ENCODE results near the gene CACNA1E.

The CACNA1E gene

DNA sequence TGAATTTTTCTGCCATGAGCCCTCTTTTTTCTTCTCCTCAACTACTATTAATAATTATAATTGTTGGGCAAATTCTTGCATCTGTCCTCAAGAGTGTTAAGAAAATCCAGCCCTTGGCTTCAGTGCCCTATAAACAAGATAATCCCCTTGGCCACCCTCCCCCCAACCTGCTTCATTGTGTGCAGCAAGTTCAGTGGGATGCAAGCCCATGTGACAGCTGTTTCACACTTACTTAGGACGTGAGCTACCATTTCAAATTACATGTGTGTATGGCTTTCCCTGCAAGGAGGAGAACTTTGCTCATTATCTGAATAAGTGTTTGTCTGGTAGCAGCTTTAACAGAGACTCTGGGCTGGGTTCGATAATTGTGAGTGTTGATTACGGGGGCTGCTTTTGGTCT is 276.2 kb downstream of the CACNA1E start:
- Histone ChIP-seq H3K36me3 (no peaks in the 10 kb centered on the region), H3K4me1 (no peaks in the 10 kb centered on the region), H3K9me3 (no peaks in the 10 kb centered on the region), H3K4me3 (ENCODE audit: low read depth, low read length) (no peak overlapping the region), H3K27me3 (no peaks in the 10 kb centered on the region)
- no peak for DNase-seq
- TF ChIP-seq, protein P1, sequence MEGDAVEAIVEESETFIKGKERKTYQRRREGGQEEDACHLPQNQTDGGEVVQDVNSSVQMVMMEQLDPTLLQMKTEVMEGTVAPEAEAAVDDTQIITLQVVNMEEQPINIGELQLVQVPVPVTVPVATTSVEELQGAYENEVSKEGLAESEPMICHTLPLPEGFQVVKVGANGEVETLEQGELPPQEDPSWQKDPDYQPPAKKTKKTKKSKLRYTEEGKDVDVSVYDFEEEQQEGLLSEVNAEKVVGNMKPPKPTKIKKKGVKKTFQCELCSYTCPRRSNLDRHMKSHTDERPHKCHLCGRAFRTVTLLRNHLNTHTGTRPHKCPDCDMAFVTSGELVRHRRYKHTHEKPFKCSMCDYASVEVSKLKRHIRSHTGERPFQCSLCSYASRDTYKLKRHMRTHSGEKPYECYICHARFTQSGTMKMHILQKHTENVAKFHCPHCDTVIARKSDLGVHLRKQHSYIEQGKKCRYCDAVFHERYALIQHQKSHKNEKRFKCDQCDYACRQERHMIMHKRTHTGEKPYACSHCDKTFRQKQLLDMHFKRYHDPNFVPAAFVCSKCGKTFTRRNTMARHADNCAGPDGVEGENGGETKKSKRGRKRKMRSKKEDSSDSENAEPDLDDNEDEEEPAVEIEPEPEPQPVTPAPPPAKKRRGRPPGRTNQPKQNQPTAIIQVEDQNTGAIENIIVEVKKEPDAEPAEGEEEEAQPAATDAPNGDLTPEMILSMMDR (IDR thresholded peaks at IDR 0.05; ENCODE audit: low read depth, low read length), result no peak

DNA sequence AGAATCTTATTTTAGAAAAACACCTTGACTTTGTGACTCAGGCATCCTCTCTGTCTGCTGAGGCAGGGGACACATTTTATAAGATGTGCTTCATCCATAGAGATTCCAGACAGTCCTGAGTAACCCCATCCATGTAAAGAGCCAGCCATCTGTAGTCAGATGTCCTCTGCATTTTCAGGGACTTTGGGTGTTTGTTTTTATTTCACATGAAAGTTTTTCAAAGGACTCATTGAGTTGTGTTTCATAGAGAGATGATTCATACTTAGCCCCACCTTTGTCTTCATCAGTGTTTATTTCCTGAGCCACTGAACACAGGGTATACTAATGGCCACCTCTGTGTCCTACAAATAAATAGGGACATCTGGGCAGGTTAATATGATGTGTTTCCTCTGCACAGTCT is 280.4 kb downstream of the CACNA1E start:
- Histone ChIP-seq H3K9me3 (no peaks in the 10 kb centered on the region), H3K36me3 (no peaks in the 10 kb centered on the region), H3K4me3 (ENCODE audit: low read depth, low read length) (no peak overlapping the region), H3K27me3 (no peaks in the 10 kb centered on the region), H3K4me1 (no peaks in the 10 kb centered on the region)
- TF ChIP-seq, protein P1 (IDR thresholded peaks at IDR 0.05; ENCODE audit: low read depth, low read length), result no peak
- no peak for DNase-seq

DNA sequence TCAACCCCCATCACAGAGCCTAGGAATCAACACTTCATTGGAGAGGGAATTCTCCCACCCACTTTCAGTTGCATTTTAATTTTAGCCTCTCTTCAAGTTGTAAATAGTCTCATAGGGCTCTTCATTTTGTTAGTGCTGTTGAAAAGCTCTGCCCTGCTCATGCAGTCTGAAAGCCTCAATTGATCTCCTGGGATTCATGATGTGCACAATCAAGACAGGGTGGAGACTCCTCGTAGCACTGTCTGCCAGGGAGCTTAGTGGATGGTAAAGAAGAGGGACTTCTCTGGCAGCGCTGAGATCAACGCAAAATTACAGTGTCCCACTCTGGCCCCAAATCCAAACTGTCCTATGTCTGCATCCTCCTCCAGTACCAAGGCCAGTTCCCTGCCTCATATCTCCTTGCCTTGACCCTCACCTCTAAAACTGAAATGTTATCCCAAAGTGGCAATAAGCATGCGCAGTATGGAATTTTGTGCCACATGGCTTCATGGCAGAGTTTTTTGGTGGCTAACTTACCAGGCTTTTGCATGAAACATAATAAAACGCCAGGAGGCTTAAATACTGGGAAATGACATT is 282.2 kb downstream of the CACNA1E start:
- no peak overlapping the region for H3K4me3 ChIP-seq (ENCODE audit: low read depth, low read length)
- DNase-seq, result no peak
- no peaks in the 10 kb centered on the region for H3K36me3 ChIP-seq
- no peaks in the 10 kb centered on the region for H3K9me3 ChIP-seq
- TF ChIP-seq, protein P1 (IDR thresholded peaks at IDR 0.05; ENCODE audit: low read depth, low read length), result no peak
- no peaks in the 10 kb centered on the region for H3K27me3 ChIP-seq
- H3K4me1 ChIP-seq, result no peaks in the 10 kb centered on the region

DNA sequence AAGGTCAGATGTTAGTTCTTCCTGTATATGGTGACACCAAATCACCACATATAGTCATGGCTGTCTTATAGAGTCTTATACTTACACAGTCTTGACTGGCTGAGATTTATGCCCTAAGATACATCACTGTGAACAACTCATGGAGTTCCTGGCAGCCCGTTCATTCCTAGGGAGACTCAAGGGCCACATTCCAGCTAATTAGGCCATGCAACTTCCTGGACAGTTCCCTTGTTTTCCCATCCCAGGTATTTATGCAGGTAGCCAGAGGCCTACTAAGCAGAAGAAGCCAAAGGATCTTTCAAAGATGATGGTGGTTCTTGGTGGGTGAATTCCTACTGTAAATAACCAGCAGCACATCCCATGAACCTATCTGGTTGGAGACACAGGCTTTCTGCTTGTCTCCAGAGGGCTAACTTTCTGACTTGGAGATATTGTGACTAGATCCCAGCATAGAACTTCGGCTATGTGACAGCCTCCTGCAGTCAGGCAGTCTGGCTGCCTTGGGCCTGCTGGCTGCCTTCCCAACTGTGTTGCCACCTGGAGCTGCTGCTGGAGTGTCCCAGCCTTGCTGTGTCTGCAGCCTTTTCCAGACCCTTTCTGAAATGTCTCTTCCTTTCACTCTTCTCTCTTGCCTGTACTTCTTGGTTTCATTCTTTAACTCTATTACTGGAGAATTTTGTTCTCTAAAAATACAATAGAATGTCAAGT is 283.8 kb downstream of the CACNA1E start:
- Histone ChIP-seq H3K27me3 (no peaks in the 10 kb centered on the region), H3K9me3 (no peaks in the 10 kb centered on the region), H3K4me3 (ENCODE audit: low read depth, low read length) (no peak overlapping the region), H3K36me3 (no peaks in the 10 kb centered on the region), H3K4me1 (no peaks in the 10 kb centered on the region)
- TF ChIP-seq, protein P1 (IDR thresholded peaks at IDR 0.05; ENCODE audit: low read depth, low read length), result no peak
- DNase-seq, result no peak

DNA sequence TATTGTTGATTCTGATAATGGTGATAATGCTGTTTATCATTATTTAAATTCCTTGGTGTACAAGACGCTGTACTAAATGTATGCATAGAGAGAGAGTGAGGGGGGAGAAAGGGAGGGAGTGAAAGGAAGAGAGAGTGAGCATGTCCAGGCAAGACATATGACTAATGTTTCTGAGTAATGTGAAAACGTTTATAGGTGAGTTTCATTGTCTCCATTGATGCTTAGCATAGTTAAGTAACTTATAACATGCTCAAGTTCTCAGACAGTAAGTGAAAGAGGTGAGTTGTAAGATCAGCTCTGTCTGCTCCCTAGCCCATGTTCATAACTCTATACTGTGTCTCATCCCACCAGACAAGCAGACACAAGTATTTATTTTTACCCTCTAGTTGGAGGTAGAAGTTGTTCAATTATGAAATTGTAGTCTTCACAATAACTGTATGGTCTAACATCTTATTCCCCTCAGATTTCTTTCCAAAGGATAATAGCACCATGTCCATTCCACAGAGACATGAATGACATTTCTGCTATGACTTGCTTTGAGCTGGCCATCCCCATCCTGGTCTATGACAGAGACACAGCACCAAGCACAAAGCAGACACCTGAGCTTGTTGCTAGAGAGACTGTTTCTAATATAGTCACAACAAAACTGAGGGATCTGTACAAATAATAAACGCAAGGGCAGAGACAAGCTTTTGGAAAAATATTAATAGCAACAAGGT is 285.1 kb downstream of the CACNA1E start:
- TF ChIP-seq, protein P1 (IDR thresholded peaks at IDR 0.05; ENCODE audit: low read depth, low read length), result no peak
- DNase-seq, result no peak
- H3K4me3 ChIP-seq (ENCODE audit: low read depth, low read length), result no peak overlapping the region
- no peaks in the 10 kb centered on the region for H3K9me3 ChIP-seq
- no peaks in the 10 kb centered on the region for H3K36me3 ChIP-seq
- no peaks in the 10 kb centered on the region for H3K27me3 ChIP-seq
- H3K4me1 ChIP-seq, result no peaks in the 10 kb centered on the region

DNA sequence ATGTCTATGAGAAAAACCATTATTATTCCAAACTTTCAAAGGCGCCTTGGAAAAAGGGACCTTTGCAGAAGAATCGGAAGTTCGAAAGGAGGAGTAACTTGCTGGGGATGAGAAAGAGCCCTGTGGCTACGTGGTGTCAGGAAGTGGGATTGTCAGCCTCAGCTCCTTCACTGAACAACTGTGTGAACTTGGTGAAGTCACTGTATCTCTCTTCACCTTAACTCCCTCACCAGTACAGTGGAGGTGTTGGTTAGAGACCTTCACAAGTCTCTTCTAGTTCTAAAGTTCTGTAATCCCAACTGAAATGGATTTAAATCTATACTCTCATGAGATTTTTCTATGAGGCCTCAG is 285.6 kb downstream of the CACNA1E start:
- Histone ChIP-seq H3K9me3 (no peaks in the 10 kb centered on the region), H3K27me3 (no peaks in the 10 kb centered on the region), H3K4me1 (no peaks in the 10 kb centered on the region), H3K36me3 (no peaks in the 10 kb centered on the region), H3K4me3 (ENCODE audit: low read depth, low read length) (no peak overlapping the region)
- TF ChIP-seq, protein P1 (IDR thresholded peaks at IDR 0.05; ENCODE audit: low read depth, low read length), result no peak
- DNase-seq, result no peak

All from BE2C (cell line).